Ovary (tissue), 9 donors: Measurements from ENCODE around the gene C5AR2. TPM values are rescaled to one million over a fixed set of nuclear protein-coding genes. Genes with fewer than 3 reads are reported as not detected.

Experiments used
- DNase-seq, 5 donors: peaks; one replicate each; pipeline ENCODE4 v3.0.0-alpha.2; 2019 to 2020
- H3K27ac ChIP-seq, 2 donors: fragments of 200-600 bp; one replicate each; pipeline versions ENCODE4 v1.5.1 to v1.8.0; 2019 to 2022
- H3K27me3 ChIP-seq: fragments of 200-600 bp; one replicate; pipeline ENCODE4 v1.8.0; 2022
- H3K36me3 ChIP-seq: fragments of 200-600 bp; sonication (generic); one replicate; pipeline ENCODE4 v1.5.1; 2019
- H3K4me1 ChIP-seq: one replicate; pipeline ENCODE4 v1.8.1; 2013; ENCODE audit warnings: mild to moderate bottlenecking, moderate library complexity; ENCODE audit not compliant: insufficient read depth
- H3K4me3 ChIP-seq: fragments of 200-600 bp; sonication (generic); one replicate; pipeline ENCODE4 v1.5.1; 2017
- H3K9me3 ChIP-seq, 2 donors: fragments of 200-600 bp in 1 of 2; sonication (generic) in 1 of 2; one replicate each; pipeline versions ENCODE4 v1.5.1 to v1.8.1; 2013 to 2019; ENCODE audit warnings: mild to moderate bottlenecking in 1 of 2, moderate library complexity in 1 of 2
- EP300 ChIP-seq: sonication (generic); formaldehyde crosslinking; IDR thresholded peaks from one replicate; pipeline ENCODE4 v1.6.1; 2017; ENCODE audit warnings: antibody characterized with exemption
- POLR2A ChIP-seq: fragments of 450-650 bp; IDR thresholded peaks from one replicate; pipeline ENCODE4 v1.6.1; 2017; ENCODE audit warnings: antibody characterized with exemption, mild to moderate bottlenecking, moderate library complexity
- whole genome bisulfite sequencing, 3 donors: extraction: QIAGEN DNeasy Blood & Tissue Kit in 1 of 3; methylation state at CpG; one replicate each; pipeline versions ENCODE4 v1.1.5 to v1.1.7; 2013 to 2017; 5-methylcytosine and 5-hydroxymethylcytosine counted together
- intact Hi-C, 4 donors: fragments of 100-400 bp; cut with DNase I; formaldehyde crosslinking; loops; one replicate each; pipeline versions ENCODE4 v1.11.0 to v1.15.1; 2022 to 2023
- polyA plus RNA-seq, 2 donors: library from polyadenylated mRNA; stranded (reverse); fragments of 200-250 nt in 1 of 2; fragments of 350-450 nt in 1 of 2; fragmentation: Illumina TruSeq in 1 of 2; extraction: RNeasy Lipid Tissue Mini Kit (QIAGEN cat#74804) in 1 of 2; gene quantifications; one replicate each; pipeline ENCODE4 v1.2.3, GENCODE V29; 2013 to 2014
- total RNA-seq, 7 donors: library from RNA; depleted of rRNA in 2 of 7; stranded (reverse); fragments of >200 nt in 2 of 7; fragmentation: NEBNext Ultra II Directional in 3 of 7; extraction: Animal tissue kit (Norgen Biotek cat#: 25700) in 3 of 7; gene quantifications; one replicate each; pipeline versions ENCODE4 v1.1.0 to v1.2.4, GENCODE V29; 2016 to 2023
- TF ChIP-seq, protein P1 (sequence below), 3 donors: fragments of 450-650 bp in 2 of 3; fragments of 200-600 bp in 1 of 3; IDR thresholded peaks; one replicate each; pipeline versions ENCODE4 v1.5.1 to v1.8.0; 2016 to 2022; ENCODE audit warnings: antibody characterized with exemption in 3 of 3, mild to moderate bottlenecking in 1 of 3
- donor health status: DM: no; HTN: no; CAD: no; lungs with moderate emphysema.
- donor health status: DM: no; HTN: no; CAD: no.
- donor health status: Bipolar disorder and iron deficiency.
- donor health status: DM: yes; HTN: yes; CAD: no.
- donor health status: DM: no; HTN: no; CAD: no.
- donor health status: DM: yes; HTN: yes; CAD: no.

C5AR2 gene
- total and polyA plus RNA-seq, 9 donors: 0.41 to 3.9 (median 1.2) TPM

- Histone ChIP-seq H3K27ac (no peak overlapping the region), H3K36me3 (peaks cover 7% of the 10 kb centered on the region), H3K27me3 (no peaks in the 10 kb centered on the region), H3K4me3 (no peak overlapping the region), H3K9me3 (no peaks in the 10 kb centered on the region), H3K4me1 (no peaks in the 10 kb centered on the region)
- 82 to 89% (median 86%) methylated on average over 15 to 16 of the region's 16 CpGs for WGBS, 3 donors
- no peak for DNase-seq
- intact Hi-C loops: no loop called here
- no peak for TF ChIP-seq EP300
- TF ChIP-seq, protein P1, sequence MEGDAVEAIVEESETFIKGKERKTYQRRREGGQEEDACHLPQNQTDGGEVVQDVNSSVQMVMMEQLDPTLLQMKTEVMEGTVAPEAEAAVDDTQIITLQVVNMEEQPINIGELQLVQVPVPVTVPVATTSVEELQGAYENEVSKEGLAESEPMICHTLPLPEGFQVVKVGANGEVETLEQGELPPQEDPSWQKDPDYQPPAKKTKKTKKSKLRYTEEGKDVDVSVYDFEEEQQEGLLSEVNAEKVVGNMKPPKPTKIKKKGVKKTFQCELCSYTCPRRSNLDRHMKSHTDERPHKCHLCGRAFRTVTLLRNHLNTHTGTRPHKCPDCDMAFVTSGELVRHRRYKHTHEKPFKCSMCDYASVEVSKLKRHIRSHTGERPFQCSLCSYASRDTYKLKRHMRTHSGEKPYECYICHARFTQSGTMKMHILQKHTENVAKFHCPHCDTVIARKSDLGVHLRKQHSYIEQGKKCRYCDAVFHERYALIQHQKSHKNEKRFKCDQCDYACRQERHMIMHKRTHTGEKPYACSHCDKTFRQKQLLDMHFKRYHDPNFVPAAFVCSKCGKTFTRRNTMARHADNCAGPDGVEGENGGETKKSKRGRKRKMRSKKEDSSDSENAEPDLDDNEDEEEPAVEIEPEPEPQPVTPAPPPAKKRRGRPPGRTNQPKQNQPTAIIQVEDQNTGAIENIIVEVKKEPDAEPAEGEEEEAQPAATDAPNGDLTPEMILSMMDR (IDR thresholded peaks at IDR 0.05): no peak
- no peak for TF ChIP-seq POLR2A
Observed at GRCh38 chr19:47376589-47377144, 44.7 kb downstream of the C5AR2 start.

DNA sequence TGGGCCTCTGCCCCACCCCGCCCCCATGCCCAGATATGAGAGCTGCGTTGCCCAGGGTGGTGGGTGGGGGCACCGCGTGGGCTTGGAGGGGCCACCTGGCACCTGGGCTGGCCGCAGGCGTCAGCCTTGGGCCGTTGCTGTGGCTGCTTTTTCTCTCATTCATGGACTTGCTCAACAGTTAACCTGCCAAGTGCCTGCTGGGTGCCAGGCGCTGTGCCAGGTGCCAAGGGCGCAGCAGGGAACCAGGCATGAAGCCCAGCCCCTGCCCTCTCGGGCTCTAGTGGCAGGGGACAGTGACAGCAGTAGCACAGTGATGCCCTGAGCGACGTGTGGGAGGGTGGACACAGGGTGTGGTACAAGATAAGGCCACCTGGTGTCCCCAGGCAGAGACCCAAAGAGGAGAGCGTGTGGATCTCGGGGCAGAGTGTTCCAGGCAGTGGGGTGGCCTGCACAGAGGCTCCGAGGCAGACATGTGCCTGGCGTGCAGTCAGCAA, 45.3 kb downstream of the C5AR2 start:
- peaks cover 7% of the 10 kb centered on the region for H3K36me3 ChIP-seq
- intact Hi-C loops: no loop called here

DNA sequence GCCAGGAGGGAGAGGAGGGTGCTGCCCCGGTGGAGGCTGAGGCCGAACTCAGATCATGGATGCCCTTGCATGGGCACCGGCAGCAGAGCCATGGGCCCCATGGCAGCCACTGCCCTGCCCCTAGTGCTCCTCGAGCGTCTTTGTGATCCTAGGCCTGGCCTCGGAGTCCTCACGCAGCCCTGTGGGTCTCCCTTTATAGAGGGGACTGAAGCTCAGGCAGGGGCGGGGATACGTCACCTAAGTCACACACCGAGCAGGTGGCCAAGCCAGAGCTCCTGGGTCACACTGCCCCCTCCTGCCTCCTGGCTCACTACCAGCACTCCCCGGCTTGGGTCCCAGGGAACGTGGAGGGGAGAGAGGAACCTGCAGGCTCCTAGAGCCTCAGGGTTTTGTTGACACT, 45.8 kb downstream of the C5AR2 start:
- no peaks in the 10 kb centered on the region for H3K4me1 ChIP-seq
- 74 to 78% (median 77%) methylated on average over 12 of the region's 12 CpGs for WGBS, 3 donors
- intact Hi-C loops: no loop called here
- TF ChIP-seq POLR2A (no peak), EP300 (no peak)
- TF ChIP-seq, protein P1 (IDR thresholded peaks at IDR 0.05): no peak
- no peaks in the 10 kb centered on the region for H3K9me3 ChIP-seq
- no peak overlapping the region for H3K27ac ChIP-seq
- no peak for DNase-seq
- no peak overlapping the region for H3K4me3 ChIP-seq
- H3K27me3 ChIP-seq: no peaks in the 10 kb centered on the region
- peaks cover 7% of the 10 kb centered on the region for H3K36me3 ChIP-seq

More for the DNA sequence above, 45.3 kb downstream of the C5AR2 start:
- Histone ChIP-seq H3K4me3 (no peak overlapping the region), H3K27ac (no peak overlapping the region), H3K9me3 (no peaks in the 10 kb centered on the region), H3K27me3 (no peaks in the 10 kb centered on the region), H3K4me1 (no peaks in the 10 kb centered on the region)
- TF ChIP-seq, protein P1 (IDR thresholded peaks at IDR 0.05): no peak
- no peak for TF ChIP-seq EP300
- TF ChIP-seq POLR2A: no peak
- DNase-seq: no peak
- WGBS, 3 donors: 66 to 81% (median 70%) methylated on average over 16 of the region's 16 CpGs

DNA sequence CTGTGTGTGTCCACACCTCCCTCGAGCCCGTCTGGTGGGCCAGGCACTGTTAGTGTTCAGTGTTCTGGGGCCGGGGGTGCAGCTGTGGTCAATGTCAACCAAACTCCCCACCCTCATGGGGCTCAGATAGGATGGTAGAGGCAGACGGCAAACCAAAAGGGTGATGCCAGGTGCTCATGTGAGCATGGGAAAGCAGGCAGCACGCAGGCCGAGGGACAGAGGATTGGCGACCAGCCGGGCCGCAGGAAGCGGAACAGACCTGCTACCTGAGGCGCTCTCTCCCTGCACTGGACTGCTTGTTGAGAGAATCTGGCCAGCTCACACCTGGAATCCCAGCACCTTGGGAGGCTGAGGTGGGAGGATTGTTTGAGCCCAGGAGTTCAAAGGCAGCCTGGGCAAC, 46.3 kb downstream of the C5AR2 start:
- Histone ChIP-seq H3K27me3 (no peaks in the 10 kb centered on the region), H3K36me3 (peaks cover 7% of the 10 kb centered on the region), H3K9me3 (no peaks in the 10 kb centered on the region), H3K27ac (no peak overlapping the region), H3K4me1 (no peaks in the 10 kb centered on the region), H3K4me3 (no peak overlapping the region)
- intact Hi-C loops: no loop called here
- 89 to 91% (median 90%) methylated on average over 11 of the region's 11 CpGs for WGBS, 3 donors
- DNase-seq: no peak
- TF ChIP-seq POLR2A: no peak
- TF ChIP-seq, protein P1 (IDR thresholded peaks at IDR 0.05): no peak
- no peak for TF ChIP-seq EP300
